GM12878 (cell line): ENCODE measurements around the gene SULT1C3. TPM values are rescaled to one million over a fixed set of nuclear protein-coding genes. Genes with fewer than 3 reads are reported as not detected.

Experiments
- ATAC-seq: fragments of 200-7000 bp; cut with Tn5 transposase; 3 replicates; pipeline ENCODE4 v1.9.1; 2020; ENCODE audit warnings: mild to moderate bottlenecking, moderate library complexity
- BruUV-seq: library from RNA; stranded (reverse); fragments of 400-500 nt; replicated peaks from 2 replicates; lab custom pipeline; 2021; lab: Mats Ljungman, UMichigan
- CTCF ChIA-PET: fragments of 300-600 bp; sonication (Branson Sonifier 250); formaldehyde crosslinking; extraction: SDS; loops from one replicate; lab custom pipeline; 2021; ENCODE audit warnings: inconsistent platforms; lab: Yijun Ruan, JAX
- POLR2A ChIA-PET: fragments of 350-600 bp; formaldehyde crosslinking; extraction: SDS; loops from one replicate; lab custom pipeline; 2021; ENCODE audit warnings: inconsistent platforms; lab: Charles Lee
- RAD21 ChIA-PET: fragments of 300-600 bp; sonication (Branson Sonifier 250); formaldehyde crosslinking; loops from one replicate; lab custom pipeline; 2023; ENCODE audit warnings: antibody characterized with exemption; ENCODE audit not compliant: unreplicated experiment; lab: Charles Lee
- SMC1A ChIA-PET: fragments of 300-600 bp; sonication (Branson Sonifier 250); formaldehyde crosslinking; loops from one replicate; lab custom pipeline; 2023; ENCODE audit not compliant: unreplicated experiment, uncharacterized antibody; lab: Charles Lee
- DNase-seq: peaks from one replicate; pipeline ENCODE4 v3.0.0-alpha.2; 2011; ENCODE audit warnings: low read depth, low spot score
- FAIRE-seq: peaks from 3 replicates; lab custom pipeline; 2011; peaks lifted over from hg19 to GRCh38; lab: Jason Lieb, UNC
- H2AFZ ChIP-seq: 2 replicates; pipeline ENCODE4 v1.6.0; 2011; ENCODE audit warnings: low read depth, low read length, control low read depth; ENCODE audit not compliant: control insufficient read depth
- H3K27ac ChIP-seq: 2 replicates; pipeline ENCODE4 v1.5.1; 2011; ENCODE audit warnings: control low read depth; ENCODE audit not compliant: control insufficient read depth, insufficient read depth
- H3K27me3 ChIP-seq, 2 experiments: replicated peaks in 1 of 2; 2 replicates each; pipeline versions ENCODE4 v1.6.0 to v1.6.1; 2011; ENCODE audit warnings: low read length in 1 of 2; ENCODE audit not compliant: control insufficient read depth in 2 of 2, insufficient read depth in 2 of 2
- H3K36me3 ChIP-seq, 2 experiments: 2 replicates each; pipeline ENCODE4 v1.5.1; 2011; ENCODE audit warnings: low read length in 1 of 2; ENCODE audit not compliant: control insufficient read depth in 2 of 2, insufficient read depth in 2 of 2
- H3K4me1 ChIP-seq: 2 replicates; pipeline ENCODE4 v1.6.1; 2011; ENCODE audit warnings: mild to moderate bottlenecking, low read length, moderate library complexity, mixed read lengths; ENCODE audit not compliant: control insufficient read depth, insufficient read depth
- H3K4me2 ChIP-seq: 2 replicates; pipeline ENCODE4 v1.6.0; 2011; ENCODE audit warnings: control low read depth; ENCODE audit not compliant: control insufficient read depth, insufficient read depth
- H3K4me3 ChIP-seq: fragments of 200-600 bp; sonication (generic); 2 replicates; pipeline ENCODE4 v1.5.1; 2016
- H3K79me2 ChIP-seq: 2 replicates; pipeline ENCODE4 v1.6.0; 2011; ENCODE audit warnings: low read length; ENCODE audit not compliant: control insufficient read depth, insufficient read depth
- H3K9ac ChIP-seq: 2 replicates; pipeline ENCODE4 v1.8.0; 2011; ENCODE audit warnings: low read length, control low read depth, mixed read lengths; ENCODE audit not compliant: control insufficient read depth, insufficient read depth
- H3K9me3 ChIP-seq: replicated peaks from 3 replicates; pipeline ENCODE4 v1.5.1; 2011; ENCODE audit warnings: mild to moderate bottlenecking, low read length; ENCODE audit not compliant: control insufficient read depth, insufficient read depth
- H4K20me1 ChIP-seq: 2 replicates; pipeline ENCODE4 v1.6.0; 2011; ENCODE audit not compliant: control insufficient read depth, insufficient read depth
- MTA3 ChIP-seq: IDR thresholded peaks from 2 replicates; pipeline ENCODE4 v1.6.1; 2012; ENCODE audit warnings: low read length, inconsistent platforms, borderline replicate concordance
- NFIC ChIP-seq: IDR thresholded peaks from 2 replicates; pipeline ENCODE4 v1.6.1; 2012; ENCODE audit warnings: low read depth, mild to moderate bottlenecking, inconsistent platforms, low read length, moderate library complexity
- PBX3 ChIP-seq: IDR thresholded peaks from 2 replicates; pipeline ENCODE4 v1.6.1; 2011; ENCODE audit warnings: mild to moderate bottlenecking, low read depth, low read length, moderate library complexity; ENCODE audit not compliant: insufficient replicate concordance
- STAT1 ChIP-seq: fragments of 450-650 bp; conservative IDR thresholded peaks from 2 replicates; pipeline ENCODE4 v1.6.1; 2014; ENCODE audit warnings: antibody characterized with exemption, mild to moderate bottlenecking
- STAT3 ChIP-seq: IDR thresholded peaks from 2 replicates; pipeline ENCODE4 v1.6.1; 2011; ENCODE audit warnings: low read depth, low read length, improper control_type of control experiment
- TBL1XR1 ChIP-seq: IDR thresholded peaks from 2 replicates; pipeline ENCODE4 v1.6.1; 2012; ENCODE audit warnings: low read depth, low read length, improper control_type of control experiment
- WGBS: methylation state at CpG from one replicate; pipeline ENCODE4 v1.1.6; 2016; ENCODE audit warnings: low lambda C conversion rate; ENCODE audit not compliant: insufficient replicate concordance, insufficient coverage; ENCODE audit errors: missing lambda C conversion rate; 5-methylcytosine and 5-hydroxymethylcytosine counted together
- in situ Hi-C: fragments of 300-500 bp; cut with MboI; formaldehyde crosslinking; loops from 9 replicates; pipeline ENCODE4 v1.14.3; 2018; ENCODE audit warnings: mixed read lengths
- intact Hi-C: fragments of 100-400 bp; cut with micrococcal nuclease; formaldehyde crosslinking; loops from one replicate; pipeline ENCODE4 v1.14.2; 2022; ENCODE audit not compliant: unreplicated experiment
- polyA plus RNA-seq, 11 experiments: library from polyadenylated mRNA; depleted of rRNA in 4 of 11; unstranded in 6 of 11; stranded (reverse) in 5 of 11; fragments of >200 nt; fragmentation: Nextera tagmentation in 4 of 11; fragmentation: Illumina TruSeq in 1 of 11; extraction: Ambion mirVana in 4 of 11; extraction: Trizol in 1 of 11; gene quantifications; 1 replicate in 1 of 11; 2 replicates in 10 of 11; pipeline versions ENCODE4 v1.2.1 to v1.2.3, GENCODE V29; 2011 to 2016; ENCODE audit warnings: inconsistent platforms in 2 of 11, missing spikeins in 2 of 11, low read depth in 1 of 11
- total RNA-seq, 4 experiments: library from RNA; depleted of rRNA in 3 of 4; stranded (reverse); fragments of >200 nt in 3 of 4; fragmentation: Illumina TruSeq in 1 of 4; extraction: Trizol in 1 of 4; gene quantifications; 2 replicates each; pipeline versions ENCODE4 v1.2.1 to v1.2.3, GENCODE V29; 2013 to 2021
- TF ChIP-seq, protein P1 (sequence below): fragments of 450-650 bp; conservative IDR thresholded peaks from 2 replicates; pipeline ENCODE4 v1.6.1; 2017; ENCODE audit warnings: mild to moderate bottlenecking, moderate library complexity
- TF ChIP-seq, protein P2 (sequence below): fragments of 450-650 bp; IDR thresholded peaks from 2 replicates; pipeline ENCODE4 v1.6.1; 2017; ENCODE audit warnings: low read depth, mild to moderate bottlenecking, moderate library complexity
- TF ChIP-seq, protein P3 (sequence below): fragments of 150-350 bp; IDR thresholded peaks from 2 replicates; pipeline ENCODE4 v1.6.1; 2016; ENCODE audit warnings: low read depth, low read length

SULT1C3 gene
- total and polyA plus RNA-seq, 10 of the 15 experiments (the other 5 are each of a cell fraction or from before 2014, with no cell fraction given), result not detected

DNA sequence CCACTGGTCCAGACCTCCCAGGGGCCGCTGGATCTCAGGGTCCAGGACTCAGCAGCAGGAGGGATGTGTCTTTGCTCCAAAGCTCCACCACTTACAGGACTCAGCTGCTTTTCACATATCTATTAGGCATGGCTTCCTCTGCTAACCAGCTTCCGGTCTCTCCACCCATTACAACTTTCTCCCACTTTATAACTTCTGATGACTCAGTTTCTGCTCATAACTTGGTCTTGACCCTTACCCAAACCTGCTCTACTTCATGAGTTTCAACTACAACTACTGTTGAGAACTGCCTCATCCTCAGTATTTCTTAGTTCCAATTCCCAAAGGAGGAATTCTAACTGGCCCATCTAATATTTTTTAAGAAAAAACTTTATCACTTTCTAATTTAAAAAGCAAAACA is 66.1 kb downstream of the SULT1C3 start:
- Histone ChIP-seq H3K27me3 (no peaks in the 10 kb centered on the region), H3K4me3 (no peak overlapping the region), H4K20me1 (no peaks in the 10 kb centered on the region), H3K4me2 (no peak overlapping the region), H3K9ac (no peak overlapping the region), H3K4me1 (no peaks in the 10 kb centered on the region; the same call in 1 of the 2 replicates), H2AFZ (no peak overlapping the region), H3K36me3 (no peaks in the 10 kb centered on the region), H3K9me3 (no peaks in the 10 kb centered on the region), H3K27ac (no peak overlapping the region), H3K79me2 (no peaks in the 10 kb centered on the region)
- intact Hi-C loops, result no loop called here
- FAIRE-seq, result no peak
- ChIA-PET SMC1A (no interaction called here), RAD21 (no interaction called here), POLR2A (no interaction called here), CTCF (interaction anchor here (0.6 to 1.1 kb wide), 2 partner anchors 19 to 370 kb away, joined by 3 read pairs; no protein-coding TSS in a partner anchor)
- in situ Hi-C loops, result no loop called here
- DNase-seq, result no peak
- TF ChIP-seq PBX3 (no peak), TBL1XR1 (no peak), NFIC (no peak)
- 55% methylated on average over 2 of the region's 2 CpGs for WGBS
- BruUV-seq, result no TSS peak
- no peak for ATAC-seq

- Histone ChIP-seq H3K9ac (no peak overlapping the region), H3K4me1 (no peaks in the 10 kb centered on the region; the same call in 1 of the 2 replicates), H3K79me2 (no peaks in the 10 kb centered on the region), H3K27me3 (no peaks in the 10 kb centered on the region), H3K27ac (no peak overlapping the region), H3K4me3 (no peak overlapping the region), H3K4me2 (no peak overlapping the region), H3K9me3 (no peaks in the 10 kb centered on the region; the same call in 2 of the 3 replicates), H4K20me1 (no peaks in the 10 kb centered on the region), H3K36me3 (no peaks in the 10 kb centered on the region), H2AFZ (no peak overlapping the region)
- CTCF ChIA-PET, result interaction anchor here (0.6 kb wide), 2 partner anchors 92 to 1441 kb away, joined by 3 to 4 read pairs; no protein-coding TSS in a partner anchor
- no peak for FAIRE-seq
- in situ Hi-C loops, result no loop called here
- RAD21 ChIA-PET, result no interaction called here
- ATAC-seq, result no peak
- POLR2A ChIA-PET, result no interaction called here
- no TSS peak for BruUV-seq
- intact Hi-C loops, result no loop called here
- DNase-seq, result no peak
- SMC1A ChIA-PET, result no interaction called here
- no peak for TF ChIP-seq MTA3
- TF ChIP-seq STAT3, result no peak
- TF ChIP-seq, protein P1, sequence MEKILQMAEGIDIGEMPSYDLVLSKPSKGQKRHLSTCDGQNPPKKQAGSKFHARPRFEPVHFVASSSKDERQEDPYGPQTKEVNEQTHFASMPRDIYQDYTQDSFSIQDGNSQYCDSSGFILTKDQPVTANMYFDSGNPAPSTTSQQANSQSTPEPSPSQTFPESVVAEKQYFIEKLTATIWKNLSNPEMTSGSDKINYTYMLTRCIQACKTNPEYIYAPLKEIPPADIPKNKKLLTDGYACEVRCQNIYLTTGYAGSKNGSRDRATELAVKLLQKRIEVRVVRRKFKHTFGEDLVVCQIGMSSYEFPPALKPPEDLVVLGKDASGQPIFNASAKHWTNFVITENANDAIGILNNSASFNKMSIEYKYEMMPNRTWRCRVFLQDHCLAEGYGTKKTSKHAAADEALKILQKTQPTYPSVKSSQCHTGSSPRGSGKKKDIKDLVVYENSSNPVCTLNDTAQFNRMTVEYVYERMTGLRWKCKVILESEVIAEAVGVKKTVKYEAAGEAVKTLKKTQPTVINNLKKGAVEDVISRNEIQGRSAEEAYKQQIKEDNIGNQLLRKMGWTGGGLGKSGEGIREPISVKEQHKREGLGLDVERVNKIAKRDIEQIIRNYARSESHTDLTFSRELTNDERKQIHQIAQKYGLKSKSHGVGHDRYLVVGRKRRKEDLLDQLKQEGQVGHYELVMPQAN, result no peak
- TF ChIP-seq, protein P2, sequence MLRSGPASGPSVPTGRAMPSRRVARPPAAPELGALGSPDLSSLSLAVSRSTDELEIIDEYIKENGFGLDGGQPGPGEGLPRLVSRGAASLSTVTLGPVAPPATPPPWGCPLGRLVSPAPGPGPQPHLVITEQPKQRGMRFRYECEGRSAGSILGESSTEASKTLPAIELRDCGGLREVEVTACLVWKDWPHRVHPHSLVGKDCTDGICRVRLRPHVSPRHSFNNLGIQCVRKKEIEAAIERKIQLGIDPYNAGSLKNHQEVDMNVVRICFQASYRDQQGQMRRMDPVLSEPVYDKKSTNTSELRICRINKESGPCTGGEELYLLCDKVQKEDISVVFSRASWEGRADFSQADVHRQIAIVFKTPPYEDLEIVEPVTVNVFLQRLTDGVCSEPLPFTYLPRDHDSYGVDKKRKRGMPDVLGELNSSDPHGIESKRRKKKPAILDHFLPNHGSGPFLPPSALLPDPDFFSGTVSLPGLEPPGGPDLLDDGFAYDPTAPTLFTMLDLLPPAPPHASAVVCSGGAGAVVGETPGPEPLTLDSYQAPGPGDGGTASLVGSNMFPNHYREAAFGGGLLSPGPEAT, result no peak
- TF ChIP-seq, protein P3, sequence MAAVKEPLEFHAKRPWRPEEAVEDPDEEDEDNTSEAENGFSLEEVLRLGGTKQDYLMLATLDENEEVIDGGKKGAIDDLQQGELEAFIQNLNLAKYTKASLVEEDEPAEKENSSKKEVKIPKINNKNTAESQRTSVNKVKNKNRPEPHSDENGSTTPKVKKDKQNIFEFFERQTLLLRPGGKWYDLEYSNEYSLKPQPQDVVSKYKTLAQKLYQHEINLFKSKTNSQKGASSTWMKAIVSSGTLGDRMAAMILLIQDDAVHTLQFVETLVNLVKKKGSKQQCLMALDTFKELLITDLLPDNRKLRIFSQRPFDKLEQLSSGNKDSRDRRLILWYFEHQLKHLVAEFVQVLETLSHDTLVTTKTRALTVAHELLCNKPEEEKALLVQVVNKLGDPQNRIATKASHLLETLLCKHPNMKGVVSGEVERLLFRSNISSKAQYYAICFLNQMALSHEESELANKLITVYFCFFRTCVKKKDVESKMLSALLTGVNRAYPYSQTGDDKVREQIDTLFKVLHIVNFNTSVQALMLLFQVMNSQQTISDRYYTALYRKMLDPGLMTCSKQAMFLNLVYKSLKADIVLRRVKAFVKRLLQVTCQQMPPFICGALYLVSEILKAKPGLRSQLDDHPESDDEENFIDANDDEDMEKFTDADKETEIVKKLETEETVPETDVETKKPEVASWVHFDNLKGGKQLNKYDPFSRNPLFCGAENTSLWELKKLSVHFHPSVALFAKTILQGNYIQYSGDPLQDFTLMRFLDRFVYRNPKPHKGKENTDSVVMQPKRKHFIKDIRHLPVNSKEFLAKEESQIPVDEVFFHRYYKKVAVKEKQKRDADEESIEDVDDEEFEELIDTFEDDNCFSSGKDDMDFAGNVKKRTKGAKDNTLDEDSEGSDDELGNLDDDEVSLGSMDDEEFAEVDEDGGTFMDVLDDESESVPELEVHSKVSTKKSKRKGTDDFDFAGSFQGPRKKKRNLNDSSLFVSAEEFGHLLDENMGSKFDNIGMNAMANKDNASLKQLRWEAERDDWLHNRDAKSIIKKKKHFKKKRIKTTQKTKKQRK, result no peak
- no peak for TF ChIP-seq STAT1
These were observed 70.1 kb downstream of the SULT1C3 start for GRCh38 chr2:108309903-108310302.
